GM18511 (cell line): ENCODE results near the gene TRAPPC2L.

Source experiments
- ATAC-seq: cut with Tn5 transposase; IDR thresholded peaks from one replicate; pipeline ENCODE4 v1.9.1; 2021; ENCODE audit warnings: mild to moderate bottlenecking, moderate library complexity; ENCODE audit not compliant: unreplicated experiment

TRAPPC2L gene

GRCh38 chr16:88856828-88857727, at the start of gene TRAPPC2L, which contains the start of gene GALNS:
Gene TRAPPC2L (plus strand): TSS chr16:88857127. CDS start chr16:88857151, 24 bp downstream.
Gene GALNS (minus strand): TSS chr16:88856947. CDS start chr16:88856877, 70 bp downstream.
- ATAC-seq: peak; percentile 82

- ATAC-seq: no peak
Observed at GRCh38 chr16:88807142-88807625, 49.7 kb upstream of the TRAPPC2L start.

- no peak for ATAC-seq
Observed at GRCh38 chr16:88807626-88808453, 49.1 kb upstream of the TRAPPC2L start.

GRCh38 chr16:88809068-88809675, 47.8 kb upstream of the TRAPPC2L start:
- no peak for ATAC-seq

- no peak for ATAC-seq
Observed at GRCh38 chr16:88809676-88810165, 47.2 kb upstream of the TRAPPC2L start.

GRCh38 chr16:88810166-88810911, 46.6 kb upstream of the TRAPPC2L start:
- no peak for ATAC-seq

GRCh38 chr16:88810912-88811768, 45.8 kb upstream of the TRAPPC2L start:
- peak; percentile 65 for ATAC-seq

GRCh38 chr16:88811769-88812512, 45.0 kb upstream of the TRAPPC2L start, which contains the start of gene APRT:
Gene APRT (minus strand): TSS chr16:88811928. CDS start chr16:88811899, 29 bp downstream.
- peak; percentile 74 for ATAC-seq

GRCh38 chr16:88812513-88813268, 44.2 kb upstream of the TRAPPC2L start:
- no peak for ATAC-seq

- ATAC-seq: no peak
Observed at GRCh38 chr16:88813269-88814143, 43.4 kb upstream of the TRAPPC2L start.

GRCh38 chr16:88814144-88814502, 42.8 kb upstream of the TRAPPC2L start:
- ATAC-seq: no peak

- ATAC-seq: no peak
Observed at GRCh38 chr16:88815227-88815626, 41.7 kb upstream of the TRAPPC2L start.

GRCh38 chr16:88815901-88816589, 40.9 kb upstream of the TRAPPC2L start:
- no peak for ATAC-seq

GRCh38 chr16:88816736-88817535, 40.0 kb upstream of the TRAPPC2L start:
- ATAC-seq: no peak
